B cell (primary cell): ENCODE results near the gene AK8. TPM values are rescaled to one million over a fixed set of nuclear protein-coding genes. Genes with fewer than 3 reads are reported as not detected.

Source experiments
- ATAC-seq: fragments of 200-7000 bp; cut with Tn5 transposase; one replicate; pipeline ENCODE4 v1.10.0; 2021; ENCODE audit warnings: low read depth, mild to moderate bottlenecking, moderate number of reproducible peaks, moderate library complexity
- CTCF ChIA-PET: fragments of 350-600 bp; sonication (Branson Sonifier 250); formaldehyde crosslinking; loops from one replicate; lab custom pipeline; 2021; ENCODE audit warnings: antibody characterized with exemption, inconsistent platforms; lab: Charles Lee
- POLR2A ChIA-PET: fragments of 350-600 bp; sonication (Branson Sonifier 250); formaldehyde crosslinking; loops from one replicate; lab custom pipeline; 2021; ENCODE audit warnings: antibody characterized with exemption; lab: Charles Lee
- DNase-seq: peaks from one replicate; pipeline ENCODE4 v3.0.0; 2013
- H2AFZ ChIP-seq: 2 replicates; pipeline ENCODE4 v1.6.1; 2012; ENCODE audit warnings: mild to moderate bottlenecking, low read depth, low read length; ENCODE audit not compliant: insufficient read depth, poor library complexity, severe bottlenecking
- H3K27ac ChIP-seq, 2 donors: 1 replicate in 1 of 2; 2 replicates in 1 of 2; pipeline ENCODE4 v1.5.1; 2012 to 2013; ENCODE audit warnings: low read length in 2 of 2, mild to moderate bottlenecking in 2 of 2, moderate library complexity in 1 of 2
- H3K27me3 ChIP-seq, 4 experiments: fragments of 200-600 bp in 1 of 4; sonication (generic) in 1 of 4; replicated peaks in 1 of 4; 1 replicate in 2 of 4; 2 replicates in 2 of 4; pipeline versions ENCODE4 v1.6.1 to v1.7.0; 2013 to 2016; ENCODE audit warnings: low read length in 3 of 4, mild to moderate bottlenecking in 2 of 4, mixed read lengths in 1 of 4, moderate library complexity in 1 of 4; ENCODE audit not compliant: insufficient read depth in 4 of 4, control insufficient read depth in 3 of 4; ENCODE audit errors: control extremely low read depth in 1 of 4
- H3K36me3 ChIP-seq, 2 experiments: replicated peaks in 1 of 2; 1 replicate in 1 of 2; 2 replicates in 1 of 2; pipeline versions ENCODE4 v1.6.1 to v1.7.1; 2013; ENCODE audit warnings: low read length in 1 of 2; ENCODE audit not compliant: insufficient read depth in 2 of 2, control insufficient read depth in 1 of 2; ENCODE audit errors: control extremely low read depth in 1 of 2, extremely low read depth in 1 of 2
- H3K4me1 ChIP-seq, 2 donors: fragments of 200-600 bp in 1 of 2; sonication (generic) in 1 of 2; 1 replicate in 1 of 2; 2 replicates in 1 of 2; pipeline versions ENCODE4 v1.5.1 to v1.6.1; 2013 to 2017; ENCODE audit warnings: low read length in 2 of 2; ENCODE audit not compliant: control insufficient read depth in 2 of 2, insufficient read depth in 2 of 2
- H3K4me2 ChIP-seq: replicated peaks from 2 replicates; pipeline ENCODE3; 2012; ENCODE audit warnings: mild to moderate bottlenecking, low read depth, low read length; ENCODE audit not compliant: poor library complexity, severe bottlenecking
- H3K4me3 ChIP-seq, 5 experiments: fragments of 200-600 bp in 1 of 5; sonication (generic) in 1 of 5; 1 replicate in 3 of 5; 2 replicates in 2 of 5; pipeline versions ENCODE4 v1.5.1 to v1.7.0; 2011 to 2016; ENCODE audit warnings: low read length in 4 of 5, mild to moderate bottlenecking in 4 of 5, low read depth in 2 of 5, control low read depth in 1 of 5, moderate library complexity in 1 of 5; ENCODE audit not compliant: insufficient read depth in 1 of 5; ENCODE audit errors: control extremely low read depth in 1 of 5, extremely low read depth in 1 of 5
- H3K79me2 ChIP-seq: fragments of 200-600 bp; sonication (generic); one replicate; pipeline ENCODE4 v1.6.0; 2016; ENCODE audit warnings: low read length; ENCODE audit not compliant: control insufficient read depth, insufficient read depth
- H3K9ac ChIP-seq: fragments of 200-600 bp; sonication (generic); 2 replicates; pipeline ENCODE4 v1.6.1; 2017; ENCODE audit warnings: mild to moderate bottlenecking, low read length, moderate library complexity
- H3K9me3 ChIP-seq, 3 donors: one replicate each; pipeline versions ENCODE4 v1.6.1 to v1.7.1; 2013; ENCODE audit warnings: low read length in 2 of 3; ENCODE audit not compliant: control insufficient read depth in 2 of 3, insufficient read depth in 1 of 3; ENCODE audit errors: control extremely low read depth in 1 of 3
- H4K20me1 ChIP-seq: 2 replicates; pipeline ENCODE4 v1.6.0; 2012; ENCODE audit warnings: mild to moderate bottlenecking, low read length; ENCODE audit not compliant: insufficient read depth, control insufficient read depth, poor library complexity, severe bottlenecking
- H3K27ac Mint-ChIP-seq: one replicate; pipeline ENCODE4 v1.8.0; 2021; ENCODE audit warnings: mixed read lengths
- H3K27me3 Mint-ChIP-seq: one replicate; pipeline ENCODE4 v1.8.0; 2021; ENCODE audit warnings: mixed read lengths
- H3K4me1 Mint-ChIP-seq: one replicate; pipeline ENCODE4 v1.8.0; 2021; ENCODE audit warnings: mixed read lengths
- H3K4me3 Mint-ChIP-seq: one replicate; pipeline ENCODE4 v1.8.0; 2021; ENCODE audit warnings: mixed read lengths
- H3K9me3 Mint-ChIP-seq: one replicate; pipeline ENCODE4 v1.8.0; 2022; ENCODE audit warnings: mixed read lengths; ENCODE audit not compliant: insufficient read depth
- CTCF ChIP-seq: fragments of 200-600 bp; IDR thresholded peaks from one replicate; pipeline ENCODE4 v1.8.0; 2022; ENCODE audit warnings: antibody characterized with exemption, mild to moderate bottlenecking
- EZH2 ChIP-seq: IDR thresholded peaks from 2 replicates; pipeline ENCODE4 v1.6.1; 2012; ENCODE audit warnings: borderline replicate concordance, low read depth, mild to moderate bottlenecking, moderate library complexity, low read length; ENCODE audit not compliant: insufficient read depth, poor library complexity, severe bottlenecking
- WGBS: methylation state at CpG from one replicate; pipeline ENCODE4 v1.1.5; 2013; ENCODE audit warnings: missing lambda C conversion rate; ENCODE audit not compliant: insufficient coverage; 5-methylcytosine and 5-hydroxymethylcytosine counted together
- intact Hi-C: fragments of 100-400 bp; cut with micrococcal nuclease; formaldehyde crosslinking; loops from one replicate; pipeline ENCODE4 v1.10.0; 2022
- polyA plus RNA-seq: library from polyadenylated mRNA; depleted of rRNA; stranded (reverse); fragments of >200 nt; gene quantifications from 2 replicates; pipeline ENCODE4 v1.2.3, GENCODE V29; 2012
- total RNA-seq, 2 donors: library from RNA; stranded (reverse); fragments of 120-200 nt in 1 of 2; gene quantifications; 1 replicate in 1 of 2; 2 replicates in 1 of 2; pipeline versions ENCODE4 v1.2.3 to v1.2.4, GENCODE V29; 2013 to 2022

The AK8 gene
- total and polyA plus RNA-seq, 2 donors (not counting 1 experiment from before 2014, with no cell fraction given): 1.9 to 8.6 TPM

GRCh38 chr9:132788378-132788777, 89.7 kb downstream of the AK8 start:
- peaks cover 11% of the 10 kb centered on the region for H3K27me3 Mint-ChIP-seq
- H3K27ac Mint-ChIP-seq: no peak overlapping the region
- intact Hi-C loops: no loop called here
- Histone ChIP-seq H3K4me3 (no peak overlapping the region), H3K36me3 (no peaks in the 10 kb centered on the region), H2AFZ (no peak overlapping the region), H4K20me1 (no peaks in the 10 kb centered on the region), H3K27ac (no peak overlapping the region), H3K79me2 (no peaks in the 10 kb centered on the region), H3K9ac (no peak overlapping the region), H3K27me3 (no peaks in the 10 kb centered on the region), H3K4me1 (no peaks in the 10 kb centered on the region), H3K4me2 (no peak overlapping the region), H3K9me3 (peaks cover 0 to 3% (median 0%) of the 10 kb centered on the region in 3 donors)
- POLR2A ChIA-PET: no interaction called here
- no peak overlapping the region for H3K4me3 Mint-ChIP-seq
- peaks cover 2% of the 10 kb centered on the region for H3K9me3 Mint-ChIP-seq
- CTCF ChIA-PET: interaction anchor here (0.6 to 0.9 kb wide), 2 partner anchors 19 to 882 kb away, joined by 4 to 6 read pairs; no protein-coding TSS in a partner anchor
- DNase-seq (no peak), ATAC-seq (no peak)
- WGBS: no CpG with 5 or more reads among the region's 1 CpG
- TF ChIP-seq EZH2: no peak
- no peak for TF ChIP-seq CTCF
- H3K4me1 Mint-ChIP-seq: peaks cover 11% of the 10 kb centered on the region

- Histone ChIP-seq H3K36me3 (no peaks in the 10 kb centered on the region), H3K4me2 (no peak overlapping the region), H3K79me2 (no peaks in the 10 kb centered on the region), H3K27me3 (no peaks in the 10 kb centered on the region), H3K4me1 (no peaks in the 10 kb centered on the region), H3K27ac (peak overlapping the region in 1 of 2 donors; percentile 17), H2AFZ (no peak overlapping the region), H3K9me3 (peaks cover 0 to 3% (median 0%) of the 10 kb centered on the region in 3 donors), H4K20me1 (no peaks in the 10 kb centered on the region), H3K9ac (no peak overlapping the region), H3K4me3 (no peak overlapping the region)
- H3K4me3 Mint-ChIP-seq: no peak overlapping the region
- TF ChIP-seq CTCF (no peak), EZH2 (no peak)
- WGBS: no CpG with 5 or more reads among the region's 1 CpG
- H3K4me1 Mint-ChIP-seq: peaks cover 11% of the 10 kb centered on the region
- intact Hi-C loops: no loop called here
- DNase-seq (no peak), ATAC-seq (no peak)
- peak overlapping the region; percentile 1 for H3K27ac Mint-ChIP-seq
- ChIA-PET POLR2A (no interaction called here), CTCF (interaction anchor here (0.9 kb wide), 1 partner anchor 19 kb away, joined by 4 read pairs; no protein-coding TSS in a partner anchor)
- peaks cover 2% of the 10 kb centered on the region for H3K9me3 Mint-ChIP-seq
- peaks cover 9% of the 10 kb centered on the region for H3K27me3 Mint-ChIP-seq
These were observed 90.3 kb downstream of the AK8 start for GRCh38 chr9:132787748-132788159.
